ENCODE results near the gene CRHR2.

Gene CRHR2

DNA sequence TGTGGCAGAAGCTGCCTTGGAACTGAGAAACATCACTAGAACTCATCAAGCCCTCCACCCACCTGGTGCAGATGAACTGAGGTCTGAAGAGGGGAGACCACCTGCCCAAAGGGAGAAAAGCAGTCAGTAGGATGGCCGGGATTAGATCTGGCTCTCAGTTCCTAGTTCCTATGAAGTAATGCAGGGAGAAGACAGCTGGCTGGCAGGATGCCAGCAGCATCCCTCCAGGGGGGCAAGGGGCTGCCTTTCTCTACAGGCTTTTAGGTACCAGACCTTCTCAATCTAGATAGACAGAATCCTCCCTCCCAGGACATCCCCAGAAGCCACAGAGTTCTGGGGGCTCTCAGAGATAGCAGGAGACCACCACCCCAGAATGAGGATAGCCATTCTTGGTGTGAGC is 7.8 kb downstream of the CRHR2 start:
- Histone ChIP-seq H3K4me3 (ENCODE audit: control insufficient read depth in 1 of 7, extremely low read depth in 1 of 7, insufficient read depth in 4 of 7, low read depth in 2 of 7, low read length in 6 of 7) (no peak overlapping the region), H3K36me3 (ENCODE audit: control insufficient read depth in 4 of 4, insufficient read depth in 4 of 4, low read length in 3 of 4) (no peaks in the 10 kb centered on the region), H3K4me1 (ENCODE audit: control extremely low read depth in 1 of 4, control insufficient read depth in 4 of 4, insufficient read depth in 4 of 4, low read length in 3 of 4) (peaks cover 0 to 2% (median 0%) of the 10 kb centered on the region in 4 experiments), H3K27ac (ENCODE audit: insufficient read depth in 1 of 2, low read depth in 1 of 2, low read length in 2 of 2, poor library complexity in 1 of 2, severe bottlenecking in 2 of 2) (no peak overlapping the region), H3K9me3 (ENCODE audit: control extremely low read depth in 1 of 5, control insufficient read depth in 4 of 5, insufficient read depth in 2 of 5, low read depth in 1 of 5, low read length in 4 of 5) (no peaks in the 10 kb centered on the region), H3K27me3 (replicated peaks in 2 of 5; ENCODE audit: control insufficient read depth in 4 of 5, insufficient read depth in 5 of 5, low read length in 4 of 5) (peaks cover 0 to 37% (median 16%) of the 10 kb centered on the region in 5 experiments)
- DNase-seq = no peak
- 100% methylated on average over 1 of the region's 1 CpG for WGBS (ENCODE audit: insufficient coverage)
- ChIA-PET CTCF (interaction anchor here (2.0 kb wide), 1 partner anchor 8 kb away, joined by 10 read pairs; the partner anchor contains the start of gene CRHR2), POLR2A (no interaction called here)

DNA sequence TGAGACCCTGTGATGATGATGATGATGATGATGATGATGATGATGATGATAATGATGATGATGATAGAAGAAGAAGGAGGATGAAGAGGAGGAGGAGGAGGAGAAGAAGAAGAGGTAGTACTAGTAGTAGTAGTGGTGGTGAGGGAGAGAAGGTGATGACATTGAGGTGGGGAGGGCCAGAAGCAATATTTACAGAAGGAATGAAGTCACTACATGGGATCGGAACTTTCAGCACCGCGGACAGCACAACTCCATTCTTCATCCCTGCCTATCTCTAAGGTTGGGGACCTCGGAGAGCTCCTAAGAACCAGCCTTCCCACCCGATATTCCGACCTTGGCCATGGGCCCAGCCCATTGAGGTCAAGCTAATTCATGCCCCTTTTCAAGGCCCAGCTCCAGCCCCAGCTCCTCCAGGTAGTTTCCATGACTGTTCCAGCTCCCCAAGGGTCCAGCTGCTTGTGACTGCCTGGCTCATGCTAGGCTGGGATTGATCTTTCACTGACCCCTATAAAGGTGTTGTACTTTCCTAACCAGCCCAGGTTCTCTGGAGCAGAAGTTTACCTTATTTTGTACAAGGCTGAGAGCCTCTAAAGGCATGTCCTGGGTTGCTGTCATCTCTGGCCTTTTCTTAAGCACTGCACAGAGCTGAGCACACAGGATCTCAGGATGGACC is 10.3 kb downstream of the CRHR2 start:
- peak; percentile 47 to 74 (median 70) for DNase-seq
- 2% methylated on average over 6 of the region's 6 CpGs for WGBS (ENCODE audit: insufficient coverage)
- H3K36me3 ChIP-seq (ENCODE audit: control insufficient read depth in 4 of 4, insufficient read depth in 4 of 4, low read length in 3 of 4) = no peaks in the 10 kb centered on the region
- no peaks in the 10 kb centered on the region for H3K9me3 ChIP-seq (ENCODE audit: control extremely low read depth in 1 of 5, control insufficient read depth in 4 of 5, insufficient read depth in 2 of 5, low read depth in 1 of 5, low read length in 4 of 5)
- CTCF ChIA-PET = interaction anchor here (1.1 kb wide), 1 partner anchor 10 kb away, joined by 3 read pairs; the partner anchor contains the start of gene CRHR2
- POLR2A ChIA-PET = no interaction called here
- no peak overlapping the region for H3K4me3 ChIP-seq (ENCODE audit: control insufficient read depth in 1 of 7, extremely low read depth in 1 of 7, insufficient read depth in 4 of 7, low read depth in 2 of 7, low read length in 6 of 7)
- no peak overlapping the region for H3K27ac ChIP-seq (ENCODE audit: insufficient read depth in 1 of 2, low read depth in 1 of 2, low read length in 2 of 2, poor library complexity in 1 of 2, severe bottlenecking in 2 of 2)
- peaks cover 0 to 16% (median 12%) of the 10 kb centered on the region in 5 experiments for H3K27me3 ChIP-seq (replicated peaks in 2 of 5; ENCODE audit: control insufficient read depth in 4 of 5, insufficient read depth in 5 of 5, low read length in 4 of 5)
- H3K4me1 ChIP-seq (ENCODE audit: control extremely low read depth in 1 of 4, control insufficient read depth in 4 of 4, insufficient read depth in 4 of 4, low read length in 3 of 4) = no peaks in the 10 kb centered on the region

DNA sequence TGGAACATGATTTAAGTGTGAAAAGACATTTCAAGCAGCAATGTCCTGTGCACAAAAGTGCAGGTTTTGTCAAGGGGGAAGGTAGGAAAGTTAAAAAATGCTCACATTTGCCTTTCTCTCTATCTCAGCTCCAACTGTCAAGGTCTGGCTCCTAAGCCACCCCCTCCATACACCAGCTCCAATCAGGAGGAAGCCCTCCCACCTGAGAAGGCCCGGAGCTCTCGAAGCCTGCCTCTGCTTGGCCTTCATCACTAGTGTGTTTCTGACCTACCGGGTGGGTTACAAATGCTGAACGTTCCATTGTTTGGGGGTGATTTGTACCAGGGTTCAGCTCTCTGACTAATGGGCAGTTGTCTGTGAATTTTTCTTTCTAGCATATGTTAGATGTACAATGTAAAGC is 14.2 kb downstream of the CRHR2 start:
- DNase-seq = no peak
- ChIA-PET CTCF (interaction anchor here (1.0 to 1.6 kb wide), 4 partner anchors 10 to 72 kb away, joined by 3 to 4 read pairs (median 3); no protein-coding TSS in a partner anchor), POLR2A (no interaction called here)
- Histone ChIP-seq H3K9me3 (ENCODE audit: control extremely low read depth in 1 of 5, control insufficient read depth in 4 of 5, insufficient read depth in 2 of 5, low read depth in 1 of 5, low read length in 4 of 5) (no peaks in the 10 kb centered on the region), H3K27ac (ENCODE audit: insufficient read depth in 1 of 2, low read depth in 1 of 2, low read length in 2 of 2, poor library complexity in 1 of 2, severe bottlenecking in 2 of 2) (no peak overlapping the region), H3K36me3 (ENCODE audit: control insufficient read depth in 4 of 4, insufficient read depth in 4 of 4, low read length in 3 of 4) (no peaks in the 10 kb centered on the region), H3K27me3 (replicated peaks in 2 of 5; ENCODE audit: control insufficient read depth in 4 of 5, insufficient read depth in 5 of 5, low read length in 4 of 5) (peaks cover 0 to 5% (median 1%) of the 10 kb centered on the region in 5 experiments), H3K4me3 (ENCODE audit: control insufficient read depth in 1 of 7, extremely low read depth in 1 of 7, insufficient read depth in 4 of 7, low read depth in 2 of 7, low read length in 6 of 7) (no peak overlapping the region), H3K4me1 (ENCODE audit: control extremely low read depth in 1 of 4, control insufficient read depth in 4 of 4, insufficient read depth in 4 of 4, low read length in 3 of 4) (no peaks in the 10 kb centered on the region)
- 85% methylated on average over 3 of the region's 4 CpGs for WGBS (ENCODE audit: insufficient coverage)

DNA sequence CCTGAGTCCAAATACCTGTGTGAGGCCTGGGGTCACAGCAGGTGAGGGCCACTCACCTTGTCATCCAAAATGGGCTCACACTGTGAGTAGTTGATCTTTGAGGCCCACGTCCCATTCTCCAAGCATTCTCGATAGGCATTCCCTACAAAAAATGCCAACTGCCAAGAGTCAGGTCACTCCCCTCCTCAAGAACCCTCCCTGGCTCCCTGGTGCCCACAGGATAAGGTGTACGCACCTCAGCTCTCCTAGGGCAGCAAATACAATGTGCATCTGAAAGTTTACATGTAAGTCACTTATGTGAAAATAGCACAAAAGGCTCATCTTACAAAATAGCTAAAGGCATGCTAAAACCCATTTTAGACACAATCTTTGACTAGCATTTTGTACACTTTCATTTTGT is 15.1 kb downstream of the CRHR2 start:
- peaks cover 0 to 3% (median under 1%) of the 10 kb centered on the region in 5 experiments for H3K27me3 ChIP-seq (replicated peaks in 2 of 5; ENCODE audit: control insufficient read depth in 4 of 5, insufficient read depth in 5 of 5, low read length in 4 of 5)
- WGBS (ENCODE audit: insufficient coverage) = 82% methylated on average over 2 of the region's 3 CpGs

DNA sequence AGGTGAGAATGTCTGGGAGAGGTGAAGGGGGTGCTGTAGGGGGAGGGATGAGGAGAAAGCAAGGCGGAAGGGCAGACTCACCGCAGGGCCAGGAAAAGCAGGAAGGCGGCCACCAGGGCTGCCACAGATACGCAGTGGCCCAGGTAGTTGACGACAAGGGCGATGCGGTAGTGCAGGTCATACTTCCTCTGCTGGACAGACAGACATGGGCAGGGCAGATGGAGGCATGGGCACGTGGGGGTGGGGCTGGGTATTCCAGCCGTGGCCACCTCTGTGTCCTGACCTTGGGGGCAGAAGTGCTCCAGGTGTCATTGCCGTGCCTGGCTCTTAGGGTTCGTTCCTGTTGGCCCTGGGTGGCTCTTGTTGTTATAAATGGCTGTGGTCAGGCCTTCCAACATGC is 16.8 kb downstream of the CRHR2 start:
- no peak for DNase-seq
- H3K4me1 ChIP-seq (ENCODE audit: control extremely low read depth in 1 of 4, control insufficient read depth in 4 of 4, insufficient read depth in 4 of 4, low read length in 3 of 4) = no peaks in the 10 kb centered on the region
- H3K9me3 ChIP-seq (ENCODE audit: control extremely low read depth in 1 of 5, control insufficient read depth in 4 of 5, insufficient read depth in 2 of 5, low read depth in 1 of 5, low read length in 4 of 5) = no peaks in the 10 kb centered on the region
- ChIA-PET CTCF (no interaction called here), POLR2A (no interaction called here)
- H3K4me3 ChIP-seq (ENCODE audit: control insufficient read depth in 1 of 7, extremely low read depth in 1 of 7, insufficient read depth in 4 of 7, low read depth in 2 of 7, low read length in 6 of 7) = no peak overlapping the region
- H3K27ac ChIP-seq (ENCODE audit: insufficient read depth in 1 of 2, low read depth in 1 of 2, low read length in 2 of 2, poor library complexity in 1 of 2, severe bottlenecking in 2 of 2) = no peak overlapping the region
- peaks cover 0 to 3% (median 0%) of the 10 kb centered on the region in 5 experiments for H3K27me3 ChIP-seq (replicated peaks in 2 of 5; ENCODE audit: control insufficient read depth in 4 of 5, insufficient read depth in 5 of 5, low read length in 4 of 5)
- no peaks in the 10 kb centered on the region for H3K36me3 ChIP-seq (ENCODE audit: control insufficient read depth in 4 of 4, insufficient read depth in 4 of 4, low read length in 3 of 4)
- WGBS (ENCODE audit: insufficient coverage) = 99% methylated on average over 9 of the region's 11 CpGs

More for the DNA sequence above, 15.1 kb downstream of the CRHR2 start:
- ChIA-PET CTCF (interaction anchor here (1.6 kb wide), 1 partner anchor 13 kb away, joined by 4 read pairs; no protein-coding TSS in a partner anchor), POLR2A (no interaction called here)
- DNase-seq = no peak
- Histone ChIP-seq H3K36me3 (ENCODE audit: control insufficient read depth in 4 of 4, insufficient read depth in 4 of 4, low read length in 3 of 4) (no peaks in the 10 kb centered on the region), H3K27ac (ENCODE audit: insufficient read depth in 1 of 2, low read depth in 1 of 2, low read length in 2 of 2, poor library complexity in 1 of 2, severe bottlenecking in 2 of 2) (no peak overlapping the region), H3K4me1 (ENCODE audit: control extremely low read depth in 1 of 4, control insufficient read depth in 4 of 4, insufficient read depth in 4 of 4, low read length in 3 of 4) (no peaks in the 10 kb centered on the region), H3K4me3 (ENCODE audit: control insufficient read depth in 1 of 7, extremely low read depth in 1 of 7, insufficient read depth in 4 of 7, low read depth in 2 of 7, low read length in 6 of 7) (no peak overlapping the region), H3K9me3 (ENCODE audit: control extremely low read depth in 1 of 5, control insufficient read depth in 4 of 5, insufficient read depth in 2 of 5, low read depth in 1 of 5, low read length in 4 of 5) (no peaks in the 10 kb centered on the region)

DNA sequence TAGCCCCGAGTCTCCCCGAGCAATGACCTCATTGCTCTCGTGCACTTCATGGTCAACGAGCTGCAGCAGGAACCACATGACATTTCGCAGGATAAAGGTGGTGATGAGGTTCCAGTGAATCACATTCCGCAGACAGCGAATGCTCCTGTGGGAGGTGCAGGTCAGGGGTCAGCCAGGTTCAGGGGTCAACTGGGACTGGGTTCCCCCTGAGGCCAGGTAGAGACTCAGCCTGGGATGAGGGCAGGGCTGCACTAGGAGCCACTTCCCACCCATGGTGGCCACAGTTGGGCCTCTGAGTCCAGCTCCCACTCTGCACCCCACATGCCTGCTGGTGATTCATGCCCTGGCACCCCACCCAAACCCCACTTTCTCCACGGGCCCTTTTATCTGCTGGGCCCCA is 17.2 kb downstream of the CRHR2 start:
- Histone ChIP-seq H3K4me3 (ENCODE audit: control insufficient read depth in 1 of 7, extremely low read depth in 1 of 7, insufficient read depth in 4 of 7, low read depth in 2 of 7, low read length in 6 of 7) (no peak overlapping the region), H3K27me3 (replicated peaks in 2 of 5; ENCODE audit: control insufficient read depth in 4 of 5, insufficient read depth in 5 of 5, low read length in 4 of 5) (peaks cover 0 to 3% (median 0%) of the 10 kb centered on the region in 5 experiments), H3K4me1 (ENCODE audit: control extremely low read depth in 1 of 4, control insufficient read depth in 4 of 4, insufficient read depth in 4 of 4, low read length in 3 of 4) (no peaks in the 10 kb centered on the region), H3K9me3 (ENCODE audit: control extremely low read depth in 1 of 5, control insufficient read depth in 4 of 5, insufficient read depth in 2 of 5, low read depth in 1 of 5, low read length in 4 of 5) (no peaks in the 10 kb centered on the region), H3K36me3 (ENCODE audit: control insufficient read depth in 4 of 4, insufficient read depth in 4 of 4, low read length in 3 of 4) (no peaks in the 10 kb centered on the region), H3K27ac (ENCODE audit: insufficient read depth in 1 of 2, low read depth in 1 of 2, low read length in 2 of 2, poor library complexity in 1 of 2, severe bottlenecking in 2 of 2) (no peak overlapping the region)
- CTCF ChIA-PET = no interaction called here
- no peak for DNase-seq
- POLR2A ChIA-PET = interaction anchor here (0.6 kb wide), 1 partner anchor 41 kb away, joined by 4 read pairs; no protein-coding TSS in a partner anchor
- WGBS (ENCODE audit: insufficient coverage) = 83% methylated on average over 8 of the region's 8 CpGs

DNA sequence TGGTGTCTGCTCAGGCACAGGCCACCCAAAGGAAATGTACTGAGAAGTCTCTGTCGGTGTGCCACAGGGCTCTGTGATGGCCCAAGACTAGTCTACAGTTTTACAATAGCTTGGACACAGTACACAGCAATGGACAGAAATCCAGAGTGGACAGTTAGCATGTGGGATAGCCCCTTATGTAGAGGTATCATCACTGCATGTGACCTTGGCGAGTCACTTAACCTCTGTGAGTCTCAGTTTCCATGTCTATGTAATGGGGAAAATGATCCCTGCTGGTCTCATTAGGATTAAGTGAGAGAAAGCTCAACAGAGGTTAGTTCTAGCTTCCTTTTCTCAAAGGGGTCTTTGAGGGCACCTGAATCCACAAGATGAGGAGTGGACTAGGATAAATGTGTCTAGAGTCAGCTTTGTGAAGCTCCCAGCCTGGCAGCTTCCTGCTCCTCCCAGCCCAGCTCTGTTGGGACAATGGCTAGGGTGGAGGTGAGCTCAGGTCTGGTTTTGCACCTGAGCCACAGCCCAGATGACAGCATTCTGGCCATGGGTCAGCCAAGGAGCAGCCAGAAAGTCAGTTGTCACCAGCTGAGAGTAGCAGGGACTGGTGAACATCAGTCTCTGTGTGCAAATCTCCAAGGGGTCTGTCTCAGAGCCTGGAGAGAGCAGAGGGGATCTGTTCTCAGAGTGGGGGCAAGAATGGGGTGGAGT is 17.9 kb downstream of the CRHR2 start:
- DNase-seq = no peak
- Histone ChIP-seq H3K27ac (ENCODE audit: insufficient read depth in 1 of 2, low read depth in 1 of 2, low read length in 2 of 2, poor library complexity in 1 of 2, severe bottlenecking in 2 of 2) (no peak overlapping the region), H3K27me3 (replicated peaks in 2 of 5; ENCODE audit: control insufficient read depth in 4 of 5, insufficient read depth in 5 of 5, low read length in 4 of 5) (peaks cover 0 to 3% (median 0%) of the 10 kb centered on the region in 5 experiments), H3K4me1 (ENCODE audit: control extremely low read depth in 1 of 4, control insufficient read depth in 4 of 4, insufficient read depth in 4 of 4, low read length in 3 of 4) (peaks cover 0 to 3% (median 0%) of the 10 kb centered on the region in 4 experiments), H3K9me3 (ENCODE audit: control extremely low read depth in 1 of 5, control insufficient read depth in 4 of 5, insufficient read depth in 2 of 5, low read depth in 1 of 5, low read length in 4 of 5) (no peaks in the 10 kb centered on the region), H3K36me3 (ENCODE audit: control insufficient read depth in 4 of 4, insufficient read depth in 4 of 4, low read length in 3 of 4) (no peaks in the 10 kb centered on the region), H3K4me3 (ENCODE audit: control insufficient read depth in 1 of 7, extremely low read depth in 1 of 7, insufficient read depth in 4 of 7, low read depth in 2 of 7, low read length in 6 of 7) (no peak overlapping the region)
- CTCF ChIA-PET = interaction anchor here (1.4 kb wide), 1 partner anchor 75 kb away, joined by 4 read pairs; no protein-coding TSS in a partner anchor
- POLR2A ChIA-PET = interaction anchor here (0.6 kb wide), 1 partner anchor 41 kb away, joined by 4 read pairs; no protein-coding TSS in a partner anchor
- WGBS (ENCODE audit: insufficient coverage) = 95% methylated on average over 2 of the region's 2 CpGs
